Inferior parietal cortex (tissue), 1 donor: ENCODE measurements around the gene SLC9C1.
"Not testable (repeated sequence)": the region's sequence is repeated elsewhere in the genome, so short reads cannot be mapped to it uniquely, and the experiment has no call there.

Experiments
- DNase-seq: peaks from one replicate; pipeline ENCODE4 v3.0.0-alpha.2; 2016; ENCODE audit errors: extremely low spot score

The SLC9C1 gene

GRCh38 chr3:112197131-112197530 is 96.9 kb downstream of the SLC9C1 start:
- no peak for DNase-seq

GRCh38 chr3:112187300-112187699 is 106.7 kb downstream of the SLC9C1 start:
- no peak for DNase-seq

- not testable (repeated sequence) for DNase-seq
Observed at GRCh38 chr3:112185423-112186035, 108.5 kb downstream of the SLC9C1 start.

GRCh38 chr3:112175646-112176045 is 118.4 kb downstream of the SLC9C1 start:
- no peak for DNase-seq

- no peak for DNase-seq
Observed at GRCh38 chr3:112175037-112175436, 119.0 kb downstream of the SLC9C1 start.

- no peak for DNase-seq
Observed at GRCh38 chr3:112171144-112171543, 122.9 kb downstream of the SLC9C1 start.

- DNase-seq: no peak
Observed at GRCh38 chr3:112170046-112170445, 124.0 kb downstream of the SLC9C1 start.

GRCh38 chr3:112167758-112168157 is 126.3 kb downstream of the SLC9C1 start:
- no peak for DNase-seq

- no peak for DNase-seq
Observed at GRCh38 chr3:112149136-112149535, 144.9 kb downstream of the SLC9C1 start.

GRCh38 chr3:112143689-112144088 is 150.3 kb downstream of the SLC9C1 start:
- no peak for DNase-seq

GRCh38 chr3:112143251-112143650 is 150.8 kb downstream of the SLC9C1 start:
- no peak for DNase-seq

GRCh38 chr3:112141293-112141692 is 152.7 kb downstream of the SLC9C1 start:
- no peak for DNase-seq

GRCh38 chr3:112140584-112140983 is 153.4 kb downstream of the SLC9C1 start:
- no peak for DNase-seq

GRCh38 chr3:112138219-112138969 is 155.6 kb downstream of the SLC9C1 start:
- no peak for DNase-seq

- DNase-seq: no peak
Observed at GRCh38 chr3:112137781-112138180, 156.2 kb downstream of the SLC9C1 start.

- peak; percentile 83 for DNase-seq
Observed at GRCh38 chr3:112136959-112137693, 156.9 kb downstream of the SLC9C1 start.

GRCh38 chr3:112136046-112136445 is 158.0 kb downstream of the SLC9C1 start:
- no peak for DNase-seq

- no peak for DNase-seq
Observed at GRCh38 chr3:112134335-112135124, 159.5 kb downstream of the SLC9C1 start.

GRCh38 chr3:112133626-112134334 is 160.2 kb downstream of the SLC9C1 start:
- DNase-seq: no peak

GRCh38 chr3:112132975-112133448 is 161.0 kb downstream of the SLC9C1 start, which contains the start of gene GCSAM:
TSS of gene GCSAM (minus strand) at chr3:112133248. CDS start at chr3:112133120, 128 bp downstream.
- DNase-seq: no peak

GRCh38 chr3:112132554-112132953 is 161.5 kb downstream of the SLC9C1 start:
- no peak for DNase-seq
